Sigmoid colon (tissue), 7 donors: ENCODE measurements around the gene RALY. TPM values are rescaled to one million over a fixed set of nuclear protein-coding genes. Genes with fewer than 3 reads are reported as not detected.

Source experiments
- DNase-seq: peaks from one replicate; pipeline ENCODE4 v3.0.0-alpha.2; 2019
- H3K27ac ChIP-seq, 4 donors: fragments of 200-600 bp; sonication (generic); one replicate each; pipeline ENCODE4 v1.5.1; 2016 to 2019; ENCODE audit warnings: mild to moderate bottlenecking in 1 of 4
- H3K27me3 ChIP-seq, 3 donors: fragments of 200-600 bp; sonication (generic); one replicate each; pipeline ENCODE4 v1.5.1; 2019; ENCODE audit warnings: mild to moderate bottlenecking in 1 of 3
- H3K36me3 ChIP-seq, 4 donors: fragments of 200-600 bp; sonication (generic); one replicate each; pipeline ENCODE4 v1.5.1; 2016 to 2019
- H3K4me1 ChIP-seq, 4 donors: fragments of 200-600 bp; sonication (generic); one replicate each; pipeline ENCODE4 v1.5.1; 2017 to 2019
- H3K4me3 ChIP-seq, 4 donors: fragments of 200-600 bp; sonication (generic); one replicate each; pipeline ENCODE4 v1.5.1; 2017 to 2019; ENCODE audit warnings: mild to moderate bottlenecking in 2 of 4, moderate library complexity in 1 of 4
- H3K9me3 ChIP-seq, 4 donors: fragments of 200-600 bp in 3 of 4; sonication (generic) in 3 of 4; one replicate each; pipeline versions ENCODE4 v1.5.1 to v1.6.1; 2013 to 2019
- CTCF ChIP-seq, 4 experiments: fragments of 450-650 bp in 3 of 4; fragments of 200-600 bp in 1 of 4; IDR thresholded peaks; one replicate each; pipeline ENCODE4 v1.5.1; 2016 to 2019; ENCODE audit warnings: antibody characterized with exemption in 4 of 4, mild to moderate bottlenecking in 3 of 4, moderate library complexity in 2 of 4
- EP300 ChIP-seq, 4 donors: sonication (generic); formaldehyde crosslinking; IDR thresholded peaks; one replicate each; pipeline ENCODE4 v1.6.1; 2017; ENCODE audit warnings: antibody characterized with exemption in 4 of 4
- POLR2A ChIP-seq, 2 donors: fragments of 450-650 bp; IDR thresholded peaks; one replicate each; pipeline ENCODE4 v1.6.1; 2016; ENCODE audit warnings: antibody characterized with exemption in 2 of 2, mild to moderate bottlenecking in 2 of 2, moderate library complexity in 2 of 2
- POLR2AphosphoS5 ChIP-seq, 4 donors: sonication (generic); formaldehyde crosslinking; IDR thresholded peaks; one replicate each; pipeline ENCODE4 v1.6.1; 2017; ENCODE audit warnings: antibody characterized with exemption in 4 of 4
- WGBS, 2 donors: extraction: QIAGEN DNeasy Blood & Tissue Kit; methylation state at CpG; one replicate each; pipeline ENCODE4 v1.1.7; 2013; 5-methylcytosine and 5-hydroxymethylcytosine counted together
- intact Hi-C: fragments of 100-400 bp; cut with DNase I; formaldehyde crosslinking; loops from one replicate; pipeline ENCODE4 v1.15.1; 2023
- polyA plus RNA-seq, 3 donors: library from polyadenylated mRNA; stranded (reverse); fragments of 200-250 nt; gene quantifications; one replicate each; pipeline ENCODE4 v1.2.3, GENCODE V29; 2013
- total RNA-seq, 4 donors: library from RNA; depleted of rRNA; stranded (reverse); fragments of >200 nt; gene quantifications; one replicate each; pipeline ENCODE4 v1.1.0, GENCODE V29; 2016
- donor health status: healthy with polysubstance abuse.
- donor health status: Bipolar disorder and iron deficiency.
- donor health status: healthy.

Gene RALY
- total and polyA plus RNA-seq, 7 donors, result 75.1 to 233 (median 94.5) TPM

GRCh38 chr20:34084227-34084923 is 90.7 kb downstream of the RALY start:
- peak overlapping the region in 2 of 4 donors; percentile 64 to 70 for H3K27ac ChIP-seq

GRCh38 chr20:34085544-34086040 is 91.9 kb downstream of the RALY start:
- WGBS, 2 donors, result 88 to 91% methylated on average over 5 of the region's 5 CpGs
- Histone ChIP-seq H3K27ac (no peak overlapping the region), H3K27me3 (no peaks in the 10 kb centered on the region), H3K4me3 (no peak overlapping the region), H3K4me1 (peaks cover 0 to 20% (median 14%) of the 10 kb centered on the region in 4 donors), H3K9me3 (no peaks in the 10 kb centered on the region), H3K36me3 (peaks cover 6 to 79% (median 27%) of the 10 kb centered on the region in 4 donors)
- intact Hi-C loops, result no loop called here
- no peak for DNase-seq
- TF ChIP-seq POLR2A (IDR thresholded peaks at IDR 0.05), result no peak
- no peak for TF ChIP-seq CTCF (IDR thresholded peaks at IDR 0.05)
- no peak for TF ChIP-seq POLR2AphosphoS5 (IDR thresholded peaks at IDR 0.05)

More at GRCh38 chr20:34084227-34084923, 90.7 kb downstream of the RALY start:
- Histone ChIP-seq H3K4me3 (no peak overlapping the region), H3K27me3 (no peaks in the 10 kb centered on the region), H3K36me3 (peaks cover 6 to 75% (median 21%) of the 10 kb centered on the region in 4 donors), H3K9me3 (no peaks in the 10 kb centered on the region), H3K4me1 (peaks cover 0 to 20% (median 14%) of the 10 kb centered on the region in 4 donors)
- no peak for TF ChIP-seq POLR2A (IDR thresholded peaks at IDR 0.05)
- no peak for TF ChIP-seq POLR2AphosphoS5 (IDR thresholded peaks at IDR 0.05)
- TF ChIP-seq EP300 (IDR thresholded peaks at IDR 0.05), result no peak
- no peak for TF ChIP-seq CTCF (IDR thresholded peaks at IDR 0.05)
- intact Hi-C loops, result loop anchor here (5.0 kb wide), 1 partner anchor 43 kb away; no protein-coding TSS in a partner anchor
- 91 to 94% methylated on average over 9 of the region's 9 CpGs for WGBS, 2 donors
- peak; percentile 38 for DNase-seq

- H3K4me1 ChIP-seq, result peaks cover 0 to 3% (median 2%) of the 10 kb centered on the region in 4 donors
- H3K36me3 ChIP-seq, result peaks cover 9 to 92% (median 43%) of the 10 kb centered on the region in 4 donors
- intact Hi-C loops, result no loop called here
- no peak overlapping the region for H3K4me3 ChIP-seq
- WGBS, 2 donors, result 89 to 90% methylated on average over 15 of the region's 15 CpGs
- no peak for DNase-seq
- no peak overlapping the region for H3K27ac ChIP-seq
- H3K9me3 ChIP-seq, result no peaks in the 10 kb centered on the region
- no peak for TF ChIP-seq EP300 (IDR thresholded peaks at IDR 0.05)
- TF ChIP-seq POLR2A (IDR thresholded peaks at IDR 0.05), result no peak
- TF ChIP-seq CTCF (IDR thresholded peaks at IDR 0.05), result no peak
- no peak for TF ChIP-seq POLR2AphosphoS5 (IDR thresholded peaks at IDR 0.05)
- no peaks in the 10 kb centered on the region for H3K27me3 ChIP-seq
These were observed 94.8 kb downstream of the RALY start for GRCh38 chr20:34088305-34089174.

- H3K36me3 ChIP-seq, result peaks cover 10 to 98% (median 46%) of the 10 kb centered on the region in 4 donors
- no peak for DNase-seq
- intact Hi-C loops, result no loop called here
- H3K27ac ChIP-seq, result no peak overlapping the region
- TF ChIP-seq CTCF (IDR thresholded peaks at IDR 0.05) (no peak), EP300 (IDR thresholded peaks at IDR 0.05) (no peak), POLR2AphosphoS5 (IDR thresholded peaks at IDR 0.05) (no peak), POLR2A (IDR thresholded peaks at IDR 0.05) (no peak)
- no peaks in the 10 kb centered on the region for H3K9me3 ChIP-seq
- WGBS, 2 donors, result 94 to 96% methylated on average over 5 of the region's 5 CpGs
- no peak overlapping the region for H3K4me3 ChIP-seq
- no peaks in the 10 kb centered on the region for H3K27me3 ChIP-seq
- no peaks in the 10 kb centered on the region for H3K4me1 ChIP-seq
These were observed 95.4 kb downstream of the RALY start for GRCh38 chr20:34089175-34089479.
